Vagina (tissue), 2 donors: Measurements from ENCODE around the gene NRXN2. TPM values are rescaled to one million over a fixed set of nuclear protein-coding genes. Genes with fewer than 3 reads are reported as not detected.

Experiments
- DNase-seq, 2 donors: peaks; one replicate each; pipeline ENCODE4 v3.0.0-alpha.2; 2017; ENCODE audit errors: extremely low spot score in 2 of 2
- H3K27ac ChIP-seq: fragments of 200-600 bp; sonication (generic); one replicate; pipeline ENCODE4 v1.5.1; 2019
- H3K27me3 ChIP-seq: fragments of 200-600 bp; sonication (generic); one replicate; pipeline ENCODE4 v1.5.1; 2019
- H3K36me3 ChIP-seq, 2 donors: fragments of 200-600 bp; sonication (generic); one replicate each; pipeline ENCODE4 v1.5.1; 2017 to 2019
- H3K4me1 ChIP-seq: fragments of 200-600 bp; sonication (generic); one replicate; pipeline ENCODE4 v1.5.1; 2019
- H3K4me3 ChIP-seq, 2 donors: fragments of 200-600 bp; sonication (generic); 1 replicate in 1 of 2; 2 replicates in 1 of 2; pipeline ENCODE4 v1.5.1; 2016 to 2019
- H3K9me3 ChIP-seq: fragments of 200-600 bp; sonication (generic); one replicate; pipeline ENCODE4 v1.5.1; 2019
- POLR2A ChIP-seq, 2 donors: fragments of 450-650 bp; IDR thresholded peaks; one replicate each; pipeline ENCODE4 v1.6.1; 2017; ENCODE audit warnings: antibody characterized with exemption in 2 of 2, mild to moderate bottlenecking in 2 of 2, moderate library complexity in 2 of 2
- POLR2AphosphoS5 ChIP-seq, 2 donors: sonication (generic); formaldehyde crosslinking; IDR thresholded peaks; one replicate each; pipeline ENCODE4 v1.9.0; 2017; ENCODE audit warnings: antibody characterized with exemption in 2 of 2, mild to moderate bottlenecking in 2 of 2, low read depth in 1 of 2; ENCODE audit not compliant: insufficient read depth in 1 of 2
- intact Hi-C: fragments of 100-400 bp; cut with DNase I; formaldehyde crosslinking; loops from one replicate; pipeline ENCODE4 v1.15.1; 2023
- total RNA-seq: library from RNA; depleted of rRNA; stranded (reverse); fragments of >200 nt; gene quantifications from one replicate; pipeline ENCODE4 v1.2.3, GENCODE V29; 2016
- TF ChIP-seq, protein P1 (sequence below), 3 experiments: fragments of 450-650 bp in 2 of 3; fragments of 200-600 bp in 1 of 3; sonication (generic) in 1 of 3; IDR thresholded peaks; one replicate each; pipeline ENCODE4 v1.5.1; 2017 to 2019; ENCODE audit warnings: antibody characterized with exemption in 3 of 3, mild to moderate bottlenecking in 2 of 3, moderate library complexity in 2 of 3

Gene NRXN2
- total RNA-seq, 1 donor from 2014 or later, result 16.9 TPM

DNA sequence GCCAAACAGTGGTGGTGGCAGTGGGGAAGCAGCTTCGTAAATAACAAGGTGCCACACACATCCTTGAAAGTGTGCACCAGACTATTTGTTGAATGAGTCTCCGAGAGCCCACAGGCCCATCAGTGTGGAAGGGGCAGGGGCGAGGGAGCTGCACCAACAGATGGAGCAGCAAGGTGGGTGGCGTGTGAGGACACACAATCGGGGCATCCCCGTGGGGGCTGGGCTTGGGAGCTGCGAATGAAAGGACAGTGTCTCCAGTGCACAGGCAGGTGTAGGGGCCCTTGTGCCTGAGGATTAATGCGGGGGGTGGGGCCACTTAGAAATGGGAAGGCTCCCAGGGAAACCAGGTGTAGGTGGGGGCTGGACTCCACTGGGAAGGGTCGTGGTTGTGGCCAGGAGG lies 2.8 kb downstream of the NRXN2 start:
- DNase-seq, result no peak
- Histone ChIP-seq H3K36me3 (no peaks in the 10 kb centered on the region), H3K27ac (no peak overlapping the region), H3K4me3 (no peak overlapping the region), H3K4me1 (peaks cover 7% of the 10 kb centered on the region), H3K27me3 (peaks cover 4% of the 10 kb centered on the region), H3K9me3 (no peaks in the 10 kb centered on the region)
- TF ChIP-seq, protein P1, sequence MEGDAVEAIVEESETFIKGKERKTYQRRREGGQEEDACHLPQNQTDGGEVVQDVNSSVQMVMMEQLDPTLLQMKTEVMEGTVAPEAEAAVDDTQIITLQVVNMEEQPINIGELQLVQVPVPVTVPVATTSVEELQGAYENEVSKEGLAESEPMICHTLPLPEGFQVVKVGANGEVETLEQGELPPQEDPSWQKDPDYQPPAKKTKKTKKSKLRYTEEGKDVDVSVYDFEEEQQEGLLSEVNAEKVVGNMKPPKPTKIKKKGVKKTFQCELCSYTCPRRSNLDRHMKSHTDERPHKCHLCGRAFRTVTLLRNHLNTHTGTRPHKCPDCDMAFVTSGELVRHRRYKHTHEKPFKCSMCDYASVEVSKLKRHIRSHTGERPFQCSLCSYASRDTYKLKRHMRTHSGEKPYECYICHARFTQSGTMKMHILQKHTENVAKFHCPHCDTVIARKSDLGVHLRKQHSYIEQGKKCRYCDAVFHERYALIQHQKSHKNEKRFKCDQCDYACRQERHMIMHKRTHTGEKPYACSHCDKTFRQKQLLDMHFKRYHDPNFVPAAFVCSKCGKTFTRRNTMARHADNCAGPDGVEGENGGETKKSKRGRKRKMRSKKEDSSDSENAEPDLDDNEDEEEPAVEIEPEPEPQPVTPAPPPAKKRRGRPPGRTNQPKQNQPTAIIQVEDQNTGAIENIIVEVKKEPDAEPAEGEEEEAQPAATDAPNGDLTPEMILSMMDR (IDR thresholded peaks at IDR 0.05), result no peak
- no peak for TF ChIP-seq POLR2AphosphoS5 (IDR thresholded peaks at IDR 0.05; ENCODE audit: insufficient read depth in 1 of 2, low read depth in 1 of 2)
- TF ChIP-seq POLR2A (IDR thresholded peaks at IDR 0.05), result no peak
- intact Hi-C loops, result loop anchor here (5.0 kb wide), 1 partner anchor 168 kb away; no protein-coding TSS in a partner anchor

DNA sequence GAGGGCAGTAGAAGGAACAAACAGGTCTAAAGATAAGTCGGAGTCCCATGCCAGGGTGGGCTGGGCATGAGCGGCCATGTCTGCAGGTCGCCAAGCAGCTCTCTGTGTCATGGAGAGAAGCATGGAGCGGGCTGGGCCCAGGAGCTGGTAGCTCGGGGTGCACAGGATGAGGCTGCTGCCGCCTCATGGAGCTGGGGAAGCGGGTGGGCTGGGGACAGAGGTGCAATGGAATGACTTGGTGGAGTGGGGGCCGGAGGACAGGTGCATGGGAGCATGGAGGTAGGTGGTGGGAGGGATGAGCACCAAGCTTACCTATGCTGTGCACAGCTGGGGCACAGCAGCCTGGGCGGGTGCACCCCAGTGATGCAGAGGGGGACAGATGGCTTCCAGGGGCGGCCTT lies 3.6 kb downstream of the NRXN2 start:
- no peak for DNase-seq
- intact Hi-C loops, result no loop called here
- Histone ChIP-seq H3K4me3 (no peak overlapping the region), H3K27ac (no peak overlapping the region), H3K27me3 (peaks cover 4% of the 10 kb centered on the region), H3K36me3 (no peaks in the 10 kb centered on the region), H3K9me3 (no peaks in the 10 kb centered on the region), H3K4me1 (peaks cover 7% of the 10 kb centered on the region)
- TF ChIP-seq, protein P1 (IDR thresholded peaks at IDR 0.05), result no peak
- TF ChIP-seq POLR2A (IDR thresholded peaks at IDR 0.05) (no peak), POLR2AphosphoS5 (IDR thresholded peaks at IDR 0.05; ENCODE audit: insufficient read depth in 1 of 2, low read depth in 1 of 2) (no peak)

DNA sequence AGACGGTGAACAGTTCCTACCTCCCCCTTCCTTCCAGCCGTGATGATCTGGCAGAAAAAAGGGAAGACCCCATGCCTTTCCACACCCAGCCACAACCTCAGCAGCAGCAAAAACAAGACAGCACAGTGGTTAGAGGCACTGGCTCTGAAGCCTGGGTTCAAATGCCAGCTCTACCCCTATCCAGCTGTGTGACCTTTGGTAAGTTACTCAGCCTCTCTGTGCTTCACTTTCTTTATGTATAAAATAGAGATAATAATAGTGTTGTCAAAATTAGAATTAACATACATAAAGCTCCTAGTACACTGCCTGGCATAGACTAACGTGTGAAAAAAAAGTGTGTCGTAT lies 4.2 kb downstream of the NRXN2 start:
- peaks cover 4% of the 10 kb centered on the region for H3K27me3 ChIP-seq

DNA sequence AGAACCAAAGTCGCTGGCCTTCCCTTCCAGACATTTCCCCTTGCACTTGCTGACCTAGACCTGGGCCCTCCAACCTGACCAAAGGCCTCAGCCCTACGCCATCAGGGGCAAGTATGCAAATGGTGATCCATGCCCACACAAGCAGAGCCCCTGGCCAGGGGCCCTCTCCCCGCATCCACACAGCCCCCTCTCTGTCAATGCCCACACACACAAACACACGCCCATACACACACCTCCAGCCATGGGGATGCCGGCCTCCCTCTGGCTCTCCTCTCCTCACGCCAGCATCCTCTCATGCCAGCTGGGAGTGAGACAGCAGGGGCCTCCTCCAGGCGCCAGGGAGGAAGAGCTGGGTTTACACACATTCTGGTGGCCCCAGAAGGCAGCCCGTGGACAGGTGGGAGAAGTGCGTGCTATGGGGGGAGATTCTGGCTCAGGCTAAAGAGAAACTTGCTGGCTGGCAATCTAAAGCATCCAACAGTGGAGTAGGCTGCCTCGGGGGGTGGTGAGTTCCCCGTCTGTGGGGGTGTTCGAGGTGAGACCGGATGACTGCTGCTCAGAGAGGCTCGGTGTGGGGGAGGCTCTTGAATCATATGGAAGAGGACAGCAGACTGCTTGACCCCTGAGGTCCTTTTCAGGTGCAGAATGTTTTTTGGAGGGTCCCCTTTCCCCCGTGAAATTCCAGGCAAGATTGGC lies 4.8 kb downstream of the NRXN2 start:
- no peak for DNase-seq
- Histone ChIP-seq H3K27me3 (peaks cover 4% of the 10 kb centered on the region), H3K36me3 (no peaks in the 10 kb centered on the region), H3K4me3 (no peak overlapping the region), H3K27ac (no peak overlapping the region), H3K4me1 (peaks cover 5% of the 10 kb centered on the region), H3K9me3 (no peaks in the 10 kb centered on the region)
- TF ChIP-seq POLR2A (IDR thresholded peaks at IDR 0.05), result no peak
- TF ChIP-seq, protein P1 (IDR thresholded peaks at IDR 0.05), result no peak
- no peak for TF ChIP-seq POLR2AphosphoS5 (IDR thresholded peaks at IDR 0.05; ENCODE audit: insufficient read depth in 1 of 2, low read depth in 1 of 2)
- intact Hi-C loops, result no loop called here

More for the DNA sequence above, 4.2 kb downstream of the NRXN2 start:
- no peak overlapping the region for H3K4me3 ChIP-seq
- no peak for DNase-seq
- intact Hi-C loops, result no loop called here
- no peaks in the 10 kb centered on the region for H3K9me3 ChIP-seq
- H3K36me3 ChIP-seq, result no peaks in the 10 kb centered on the region
- H3K4me1 ChIP-seq, result peaks cover 9% of the 10 kb centered on the region
- TF ChIP-seq POLR2A (IDR thresholded peaks at IDR 0.05) (no peak), POLR2AphosphoS5 (IDR thresholded peaks at IDR 0.05; ENCODE audit: insufficient read depth in 1 of 2, low read depth in 1 of 2) (no peak)
- TF ChIP-seq, protein P1 (IDR thresholded peaks at IDR 0.05), result no peak
- H3K27ac ChIP-seq, result no peak overlapping the region

DNA sequence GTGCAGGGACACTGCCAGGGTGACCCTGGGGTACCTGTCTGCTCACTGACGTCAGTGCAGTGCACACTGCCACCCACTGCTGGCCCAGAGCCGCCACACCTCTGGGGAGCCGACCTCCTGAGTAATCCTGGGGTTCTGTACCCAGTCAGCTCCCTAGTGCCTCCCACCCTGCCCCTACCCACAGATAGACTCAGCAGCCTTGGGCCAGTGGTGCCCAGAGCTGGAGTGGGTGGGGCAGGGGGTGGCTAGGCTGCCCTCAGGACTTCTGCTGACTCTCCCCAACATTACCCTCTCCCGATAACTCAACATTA lies 5.8 kb downstream of the NRXN2 start:
- H3K4me3 ChIP-seq, result no peak overlapping the region
- H3K9me3 ChIP-seq, result no peaks in the 10 kb centered on the region
- H3K4me1 ChIP-seq, result peaks cover 9% of the 10 kb centered on the region
- intact Hi-C loops, result no loop called here
- H3K36me3 ChIP-seq, result no peaks in the 10 kb centered on the region
- no peak overlapping the region for H3K27ac ChIP-seq
- DNase-seq, result no peak
- H3K27me3 ChIP-seq, result peaks cover 11% of the 10 kb centered on the region
- no peak for TF ChIP-seq POLR2A (IDR thresholded peaks at IDR 0.05)
- TF ChIP-seq, protein P1 (IDR thresholded peaks at IDR 0.05), result no peak
